SK-N-SH treated with all-trans-retinoic acid at 6 μM for 48 hours (cell line): ENCODE results near the gene SLC34A1.

Experiments used
- CSDC2 ChIP-seq: fragments of 250-450 bp; sonication (Bioruptor Pico); IDR thresholded peaks from 2 replicates; pipeline ENCODE4 v1.5.0; 2020; ENCODE audit warnings: mild to moderate bottlenecking, moderate library complexity
- ZC3H10 ChIP-seq: fragments of 250-450 bp; sonication (Bioruptor Pico); IDR thresholded peaks from 2 replicates; pipeline ENCODE4 v1.5.1; 2021; ENCODE audit warnings: mild to moderate bottlenecking, moderate library complexity
- TF ChIP-seq, protein P1 (sequence below): fragments of 250-450 bp; sonication (Bioruptor Pico); IDR thresholded peaks from 2 replicates; pipeline ENCODE4 v1.5.1; 2020; ENCODE audit warnings: low read depth, mild to moderate bottlenecking, moderate library complexity
- TF ChIP-seq, protein P2 (sequence below): fragments of 250-450 bp; sonication (Bioruptor Pico); IDR thresholded peaks from 2 replicates; pipeline ENCODE4 v1.8.0; 2020; ENCODE audit warnings: mild to moderate bottlenecking, moderate library complexity, borderline replicate concordance

DNA sequence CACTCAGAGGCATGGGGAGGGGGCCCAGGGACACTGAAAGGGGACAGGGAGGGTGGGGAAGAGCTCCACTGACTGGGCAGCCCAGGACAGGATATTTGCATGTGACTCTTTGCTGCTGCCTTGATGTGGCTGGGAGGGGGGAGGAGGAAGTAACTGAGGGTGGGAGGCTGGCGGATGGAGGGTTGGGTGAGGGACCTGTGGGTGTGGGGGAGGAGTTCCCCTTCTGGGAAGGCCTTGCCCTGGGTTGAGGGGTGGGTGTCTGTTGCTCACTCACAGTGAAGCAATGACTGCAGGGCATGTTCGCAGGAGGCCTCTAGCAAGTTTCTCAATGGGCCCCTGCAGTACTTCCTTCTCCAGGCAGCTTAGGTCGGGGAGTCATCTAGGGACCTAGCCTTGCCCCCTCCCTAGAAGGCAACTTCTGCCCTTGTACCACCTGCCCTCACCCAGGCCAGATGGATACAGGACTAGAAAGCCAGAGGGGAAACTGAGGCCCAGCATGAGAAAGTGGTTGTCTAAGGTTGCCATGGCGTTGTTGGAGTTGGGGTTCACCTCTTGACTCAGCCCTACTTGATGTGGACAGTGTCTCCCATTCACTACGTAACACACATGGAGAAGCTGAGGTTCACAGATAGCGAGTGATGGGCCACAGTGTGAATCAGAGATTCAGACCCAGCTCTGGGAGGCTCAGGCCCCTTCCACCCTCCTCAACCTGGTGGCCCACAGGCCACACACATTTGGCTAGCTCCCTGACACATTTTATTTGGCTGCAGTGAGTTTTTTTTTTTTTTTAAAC is 45.2 kb downstream of the SLC34A1 start:
- TF ChIP-seq CSDC2, result no peak
- TF ChIP-seq, protein P1, sequence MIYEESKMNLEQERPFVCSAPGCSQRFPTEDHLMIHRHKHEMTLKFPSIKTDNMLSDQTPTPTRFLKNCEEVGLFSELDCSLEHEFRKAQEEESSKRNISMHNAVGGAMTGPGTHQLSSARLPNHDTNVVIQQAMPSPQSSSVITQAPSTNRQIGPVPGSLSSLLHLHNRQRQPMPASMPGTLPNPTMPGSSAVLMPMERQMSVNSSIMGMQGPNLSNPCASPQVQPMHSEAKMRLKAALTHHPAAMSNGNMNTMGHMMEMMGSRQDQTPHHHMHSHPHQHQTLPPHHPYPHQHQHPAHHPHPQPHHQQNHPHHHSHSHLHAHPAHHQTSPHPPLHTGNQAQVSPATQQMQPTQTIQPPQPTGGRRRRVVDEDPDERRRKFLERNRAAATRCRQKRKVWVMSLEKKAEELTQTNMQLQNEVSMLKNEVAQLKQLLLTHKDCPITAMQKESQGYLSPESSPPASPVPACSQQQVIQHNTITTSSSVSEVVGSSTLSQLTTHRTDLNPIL (CRISPR knock-in tag), result no peak
- TF ChIP-seq ZC3H10 (CRISPR knock-in tag), result no peak
- TF ChIP-seq, protein P2, sequence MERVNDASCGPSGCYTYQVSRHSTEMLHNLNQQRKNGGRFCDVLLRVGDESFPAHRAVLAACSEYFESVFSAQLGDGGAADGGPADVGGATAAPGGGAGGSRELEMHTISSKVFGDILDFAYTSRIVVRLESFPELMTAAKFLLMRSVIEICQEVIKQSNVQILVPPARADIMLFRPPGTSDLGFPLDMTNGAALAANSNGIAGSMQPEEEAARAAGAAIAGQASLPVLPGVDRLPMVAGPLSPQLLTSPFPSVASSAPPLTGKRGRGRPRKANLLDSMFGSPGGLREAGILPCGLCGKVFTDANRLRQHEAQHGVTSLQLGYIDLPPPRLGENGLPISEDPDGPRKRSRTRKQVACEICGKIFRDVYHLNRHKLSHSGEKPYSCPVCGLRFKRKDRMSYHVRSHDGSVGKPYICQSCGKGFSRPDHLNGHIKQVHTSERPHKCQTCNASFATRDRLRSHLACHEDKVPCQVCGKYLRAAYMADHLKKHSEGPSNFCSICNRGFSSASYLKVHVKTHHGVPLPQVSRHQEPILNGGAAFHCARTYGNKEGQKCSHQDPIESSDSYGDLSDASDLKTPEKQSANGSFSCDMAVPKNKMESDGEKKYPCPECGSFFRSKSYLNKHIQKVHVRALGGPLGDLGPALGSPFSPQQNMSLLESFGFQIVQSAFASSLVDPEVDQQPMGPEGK (CRISPR knock-in tag), result no peak
